GM18951 (cell line): ENCODE data around the gene RUSC1.
A peak's percentile ranks its signal among the peaks of the same experiment; 100 is the strongest.

Experiments
- POLR2A ChIP-seq: IDR thresholded peaks from 4 replicates; pipeline ENCODE4 v1.6.1; 2011; ENCODE audit warnings: mild to moderate bottlenecking; ENCODE audit not compliant: insufficient read length, insufficient read depth; ENCODE audit errors: extremely low read depth
- in situ Hi-C: fragments of 300-500 bp; cut with MboI; formaldehyde crosslinking; loops from one replicate; pipeline ENCODE4 v1.12.0; 2022; ENCODE audit warnings: low sequenced_read_pairs, mixed read lengths, inconsistent platforms; ENCODE audit not compliant: unreplicated experiment

RUSC1 gene

GRCh38 chr1:155304558-155305063 lies 16.1 kb upstream of the RUSC1 start:
- in situ Hi-C loops, result no loop called here

GRCh38 chr1:155305881-155306391 lies 14.8 kb upstream of the RUSC1 start:
- in situ Hi-C loops, result no loop called here
- no peak for TF ChIP-seq POLR2A

More at GRCh38 chr1:155304558-155305063, 16.1 kb upstream of the RUSC1 start:
- TF ChIP-seq POLR2A, result peak; percentile 65

GRCh38 chr1:155307247-155307740 lies 13.4 kb upstream of the RUSC1 start:
- no peak for TF ChIP-seq POLR2A

GRCh38 chr1:155308493-155309422 lies 11.9 kb upstream of the RUSC1 start, which contains the start of gene FDPS:
FDPS (plus strand) TSS chr1:155308866; CDS start chr1:155309790, 924 bp downstream.
- peak; percentile 91 for TF ChIP-seq POLR2A
- in situ Hi-C loops, result no loop called here

More at GRCh38 chr1:155307247-155307740, 13.4 kb upstream of the RUSC1 start:
- in situ Hi-C loops, result no loop called here

- peak; percentile 24 for TF ChIP-seq POLR2A
- in situ Hi-C loops, result no loop called here
These were observed 11.2 kb upstream of the RUSC1 start for GRCh38 chr1:155309423-155310021.

GRCh38 chr1:155313261-155313660 lies 7.4 kb upstream of the RUSC1 start:
- in situ Hi-C loops, result no loop called here
- no peak for TF ChIP-seq POLR2A

GRCh38 chr1:155316922-155317321 lies 3.8 kb upstream of the RUSC1 start:
- in situ Hi-C loops, result no loop called here

GRCh38 chr1:155318082-155318481 lies 2.6 kb upstream of the RUSC1 start:
- TF ChIP-seq POLR2A, result no peak
- in situ Hi-C loops, result no loop called here

More at GRCh38 chr1:155316922-155317321, 3.8 kb upstream of the RUSC1 start:
- TF ChIP-seq POLR2A, result no peak

GRCh38 chr1:155319536-155319935 lies 1.2 kb upstream of the RUSC1 start:
- TF ChIP-seq POLR2A, result no peak
- in situ Hi-C loops, result no loop called here

GRCh38 chr1:155320252-155320651 lies 442 bp upstream of the RUSC1 start:
- no peak for TF ChIP-seq POLR2A
- in situ Hi-C loops, result no loop called here

GRCh38 chr1:155321639-155322503 lies 1.2 kb downstream of the RUSC1 start:
- no peak for TF ChIP-seq POLR2A
- in situ Hi-C loops, result no loop called here

GRCh38 chr1:155322571-155322952 lies 1.9 kb downstream of the RUSC1 start:
- in situ Hi-C loops, result no loop called here
- no peak for TF ChIP-seq POLR2A
